Daoy (cell line): ENCODE results near the gene IGBP1. TPM values are rescaled to one million over a fixed set of nuclear protein-coding genes. Genes with fewer than 3 reads are reported as not detected.
"Not testable (repeated sequence)": the region's sequence is repeated elsewhere in the genome, so short reads cannot be mapped to it uniquely, and the experiment has no call there.

Experiments used
- DNase-seq: peaks from one replicate; pipeline ENCODE4 v3.0.0-alpha.2; 2015; ENCODE audit warnings: low read depth
- total RNA-seq: library from RNA; depleted of rRNA; stranded (reverse); fragments of >200 nt; shearing (Covaris generic); gene quantifications from 2 replicates; pipeline ENCODE4 v1.2.3, GENCODE V29; 2014; rRNA removed

Gene IGBP1
- total RNA-seq, 1 experiment from 2014 or later: 39.5 TPM

DNA sequence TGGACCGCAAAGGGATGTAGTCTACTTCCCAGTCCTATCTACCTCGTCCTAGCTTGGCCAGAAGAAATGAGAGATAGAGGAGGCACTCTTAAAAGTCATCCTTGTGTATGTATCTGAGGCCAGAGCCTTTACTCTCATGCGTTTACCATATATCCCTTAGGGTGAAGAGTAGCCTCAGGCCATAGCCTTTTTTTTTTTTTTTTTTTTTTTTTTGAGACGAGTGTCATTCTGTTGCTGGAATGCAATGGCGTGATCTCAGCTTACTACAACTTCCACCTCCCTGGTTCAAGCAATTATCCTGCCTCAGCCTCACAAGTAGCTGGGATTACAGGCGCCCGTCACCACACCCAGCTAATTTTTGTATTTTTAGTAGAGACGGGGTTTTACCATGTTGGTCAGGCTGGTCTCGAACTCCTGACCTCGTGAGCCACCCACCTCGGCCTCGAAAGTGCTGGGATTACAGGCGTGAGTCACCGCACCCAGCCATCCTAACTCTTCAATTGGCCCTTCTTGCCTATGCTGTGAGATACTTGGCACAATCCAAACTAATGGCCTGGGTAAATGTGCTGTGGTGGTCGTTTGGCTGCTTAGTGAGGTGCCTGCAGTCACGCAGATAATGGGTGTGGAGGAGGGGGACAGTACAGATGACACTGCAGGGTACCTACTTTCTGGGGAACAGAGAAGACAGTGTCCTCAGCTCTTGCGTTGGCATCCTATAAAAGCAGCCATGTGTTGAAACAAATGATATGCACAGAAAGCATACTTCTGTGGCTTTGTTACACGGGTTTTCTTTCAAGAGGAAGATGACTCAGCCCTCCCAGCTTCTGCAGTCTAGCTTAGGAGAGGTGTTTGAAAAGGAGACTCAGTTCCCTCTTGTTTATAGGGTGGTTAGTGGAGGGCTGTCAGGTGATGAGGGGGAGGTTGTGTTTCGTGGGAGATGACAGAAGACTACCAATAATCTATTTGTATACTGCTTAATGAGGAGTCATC, 33.6 kb downstream of the IGBP1 start:
- DNase-seq: peak; percentile 77

GRCh38 chrX:70168238-70169188, 35.3 kb downstream of the IGBP1 start:
- peak; percentile 76 for DNase-seq

GRCh38 chrX:70169281-70169680, 36.0 kb downstream of the IGBP1 start:
- DNase-seq: no peak

DNA sequence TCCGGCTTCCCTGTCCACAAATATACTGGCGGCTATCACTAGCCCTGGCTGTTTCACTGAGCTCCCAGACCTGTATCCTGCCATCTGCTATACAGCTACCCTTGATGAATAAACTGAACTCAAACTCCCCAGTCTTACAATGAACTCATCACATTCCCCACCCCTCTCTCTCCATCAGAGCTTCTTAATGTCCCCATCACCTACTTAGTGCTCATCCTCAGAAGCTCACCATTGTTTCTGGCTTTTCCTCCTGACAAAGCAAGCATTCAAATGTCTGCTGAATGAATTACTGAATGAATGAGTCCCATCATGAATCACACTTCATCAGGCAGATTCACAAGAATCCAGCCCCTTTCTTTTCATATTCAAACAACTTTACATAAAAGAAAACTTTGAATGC, 38.4 kb downstream of the IGBP1 start:
- no peak for DNase-seq

DNA sequence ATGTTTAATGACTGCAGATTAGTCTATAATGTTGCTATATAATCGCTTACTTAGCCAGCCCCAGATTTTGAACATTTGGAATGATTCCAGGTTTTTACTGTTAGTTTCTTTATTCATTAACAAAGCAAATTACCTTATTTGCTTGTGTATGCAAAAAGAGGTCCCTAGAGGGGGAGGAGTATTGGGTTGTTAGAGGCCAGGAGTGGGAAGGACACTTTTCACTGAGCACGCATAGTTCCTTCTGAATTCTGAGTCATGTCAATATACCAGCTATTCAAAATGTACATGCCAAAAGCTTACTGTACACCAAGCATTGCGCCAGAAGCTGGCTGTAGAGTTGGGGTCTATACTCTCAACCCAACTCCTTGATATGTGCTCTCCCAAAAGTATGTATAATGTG, 39.0 kb downstream of the IGBP1 start:
- no peak for DNase-seq

- DNase-seq: no peak
Measured at GRCh38 chrX:70172964-70173363, 39.7 kb downstream of the IGBP1 start.

DNA sequence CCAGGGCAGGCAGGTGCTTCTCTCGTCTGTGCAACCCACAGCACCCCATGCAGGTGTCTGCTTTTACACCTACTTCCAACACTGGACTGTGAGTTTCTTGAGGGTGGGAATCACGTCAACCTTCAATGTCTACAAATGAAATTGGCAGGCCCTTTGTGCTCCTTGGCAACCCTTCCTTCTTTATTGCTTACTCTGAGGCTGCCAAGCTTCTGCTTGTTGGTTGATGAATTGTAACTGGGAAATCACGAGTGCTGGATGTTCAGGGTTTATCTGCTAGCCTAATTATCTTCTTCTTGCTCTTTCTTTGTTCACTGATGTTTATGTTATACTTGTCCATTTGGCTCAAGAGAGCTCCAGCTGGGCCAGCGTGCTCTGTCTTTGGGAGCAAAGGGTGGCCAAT, 41.5 kb downstream of the IGBP1 start:
- DNase-seq: no peak

GRCh38 chrX:70175338-70175737, 42.1 kb downstream of the IGBP1 start:
- DNase-seq: no peak

GRCh38 chrX:70176938-70177533, 43.8 kb downstream of the IGBP1 start, which contains the start of gene DGAT2L6:
DGAT2L6 (plus strand) TSS chrX:70177483; CDS start chrX:70177583, 100 bp downstream.
- DNase-seq: peak; percentile 33

DNA sequence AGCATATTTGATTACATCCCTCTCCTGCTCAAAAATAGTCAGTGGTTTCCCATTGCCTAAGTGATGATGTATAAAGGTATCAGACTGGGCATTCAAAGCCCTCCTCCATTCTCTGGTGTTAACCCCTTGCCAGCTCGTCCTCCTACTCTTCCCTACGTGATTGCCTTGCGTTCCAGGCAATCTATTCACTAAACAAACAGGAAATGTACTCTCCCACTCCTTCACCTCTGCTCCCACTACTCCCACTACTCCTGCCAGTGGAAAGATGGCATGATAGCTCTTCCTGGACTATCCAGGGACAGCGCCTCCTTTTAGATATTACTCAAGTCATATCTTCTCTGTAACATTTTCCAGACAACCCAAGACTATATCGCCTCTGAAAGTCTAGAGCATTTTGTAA, 49.8 kb downstream of the IGBP1 start:
- DNase-seq: peak; percentile 17

- DNase-seq: no peak
Measured at GRCh38 chrX:70190225-70190624, 57.0 kb downstream of the IGBP1 start.

GRCh38 chrX:70196961-70197720, 63.9 kb downstream of the IGBP1 start:
- DNase-seq: peak; percentile 54

DNA sequence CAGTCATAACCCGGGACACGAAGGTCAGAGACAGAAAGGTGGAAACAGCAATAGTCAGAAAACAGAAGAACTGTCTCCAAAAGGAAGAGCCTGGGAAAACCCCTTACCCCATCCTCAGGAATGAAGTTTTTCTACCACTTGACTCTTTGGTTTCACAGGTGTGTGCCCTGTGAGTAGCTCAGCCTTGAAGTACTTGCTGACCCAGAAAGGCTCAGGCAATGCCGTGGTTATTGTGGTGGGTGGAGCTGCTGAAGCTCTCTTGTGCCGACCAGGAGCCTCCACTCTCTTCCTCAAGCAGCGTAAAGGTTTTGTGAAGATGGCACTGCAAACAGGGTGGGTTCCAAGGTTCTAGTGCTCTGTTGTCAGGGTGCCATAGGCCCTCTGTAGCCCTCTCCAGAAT, 68.5 kb downstream of the IGBP1 start:
- DNase-seq: no peak

DNA sequence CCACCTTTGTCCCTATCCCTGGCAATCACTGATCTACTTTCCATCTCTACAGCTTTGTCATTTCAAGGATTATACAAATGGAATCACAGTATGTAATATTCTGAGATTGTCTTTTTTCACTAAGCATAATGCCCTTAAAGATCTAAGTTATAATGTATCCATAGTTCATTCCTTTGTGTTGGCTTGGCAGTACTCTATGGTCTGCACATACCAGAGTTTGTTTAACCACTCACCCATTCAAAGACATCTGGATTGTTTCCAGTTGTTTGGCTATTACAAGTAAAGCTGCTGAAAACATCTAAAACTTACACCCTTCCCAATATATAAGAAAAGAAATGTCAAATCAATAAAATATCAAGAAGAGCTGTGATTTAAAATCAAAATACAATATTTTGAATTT, 75.2 kb downstream of the IGBP1 start:
- DNase-seq: no peak

- DNase-seq: not testable (repeated sequence)
Measured at GRCh38 chrX:70209570-70209969, 76.3 kb downstream of the IGBP1 start.

Other genes with a start within 250 kb of the IGBP1 start
- not detected in 2 replicates for gene AWAT2, start 83.5 kb upstream of the IGBP1 start, total RNA-seq
- not detected in 2 replicates for gene OTUD6A, start 71.0 kb upstream of the IGBP1 start, total RNA-seq
- gene DGAT2L6, start 44.0 kb downstream of the IGBP1 start, total RNA-seq: 0.11 TPM in 1 of 2 replicates, not detected in the other
- gene AWAT1, start 101.2 kb downstream of the IGBP1 start, total RNA-seq: not detected in 2 replicates
- not detected in 2 replicates for gene P2RY4, start 126.8 kb downstream of the IGBP1 start, total RNA-seq
- not detected in 2 replicates for gene ARR3, start 134.9 kb downstream of the IGBP1 start, total RNA-seq
- not detected in 2 replicates for gene RAB41, start 148.7 kb downstream of the IGBP1 start, total RNA-seq
- 45.1 and 50.5 TPM in 2 replicates for gene PDZD11, start 156.5 kb downstream of the IGBP1 start, total RNA-seq
- gene KIF4A, start 156.7 kb downstream of the IGBP1 start, total RNA-seq: 53.5 and 59.6 TPM in 2 replicates